Choroid plexus epithelial cell (primary cell): ENCODE measurements around the gene FRMD4A.
A peak's percentile ranks its signal among the peaks of the same experiment; 100 is the strongest.

Experiments
- DNase-seq: peaks from one replicate; pipeline ENCODE4 v3.0.0-alpha.2; 2010; ENCODE audit warnings: low read depth
- H3K4me3 ChIP-seq: 2 replicates; pipeline ENCODE4 v1.5.1; 2011; ENCODE audit warnings: low read depth, mild to moderate bottlenecking, control low read depth, low read length, moderate library complexity
- CTCF ChIP-seq: conservative IDR thresholded peaks from 2 replicates; pipeline ENCODE4 v1.5.1; 2011; ENCODE audit warnings: low read depth, mild to moderate bottlenecking, control low read depth, inconsistent platforms, low read length, moderate library complexity

FRMD4A gene

GRCh38 chr10:13681960-13682359 is 648.8 kb downstream of the FRMD4A start:
- TF ChIP-seq CTCF, result no peak
- H3K4me3 ChIP-seq, result no peak overlapping the region
- peak; percentile 47 for DNase-seq

- no peak overlapping the region for H3K4me3 ChIP-seq
- TF ChIP-seq CTCF, result no peak
- no peak for DNase-seq
Observed at GRCh38 chr10:13681528-13681927, 649.2 kb downstream of the FRMD4A start.

GRCh38 chr10:13681095-13681494 is 649.6 kb downstream of the FRMD4A start:
- DNase-seq, result no peak
- no peak for TF ChIP-seq CTCF
- H3K4me3 ChIP-seq, result no peak overlapping the region

GRCh38 chr10:13678101-13678843 is 652.5 kb downstream of the FRMD4A start:
- TF ChIP-seq CTCF, result no peak
- DNase-seq, result no peak

GRCh38 chr10:13674645-13675588 is 655.8 kb downstream of the FRMD4A start:
- TF ChIP-seq CTCF, result no peak

More at GRCh38 chr10:13678101-13678843, 652.5 kb downstream of the FRMD4A start:
- no peak overlapping the region for H3K4me3 ChIP-seq

GRCh38 chr10:13673156-13673555 is 657.6 kb downstream of the FRMD4A start:
- no peak overlapping the region for H3K4me3 ChIP-seq
- DNase-seq, result no peak
- TF ChIP-seq CTCF, result no peak

More at GRCh38 chr10:13674645-13675588, 655.8 kb downstream of the FRMD4A start:
- no peak for DNase-seq
- no peak overlapping the region for H3K4me3 ChIP-seq
